Large intestine (tissue), 3 donors: ENCODE results near the gene HRAS. TPM values are rescaled to one million over a fixed set of nuclear protein-coding genes. Genes with fewer than 3 reads are reported as not detected.

Experiments used
- DNase-seq, 2 donors: peaks; one replicate each; pipeline versions ENCODE4 v3.0.0 to v3.0.0-alpha.2; 2013
- H3K27ac ChIP-seq: one replicate; pipeline ENCODE4 v1.5.1; 2013; ENCODE audit warnings: low read length
- H3K27me3 ChIP-seq: 2 replicates; pipeline ENCODE4 v1.6.1; 2013; ENCODE audit warnings: low read length; ENCODE audit not compliant: control insufficient read depth, insufficient read depth
- H3K36me3 ChIP-seq: 2 replicates; pipeline ENCODE4 v1.6.1; 2013; ENCODE audit warnings: low read length; ENCODE audit not compliant: control insufficient read depth, insufficient read depth
- H3K4me1 ChIP-seq: one replicate; pipeline ENCODE4 v1.6.1; 2013; ENCODE audit warnings: low read length; ENCODE audit not compliant: control insufficient read depth, insufficient read depth
- H3K4me3 ChIP-seq: one replicate; pipeline ENCODE4 v1.5.1; 2013; ENCODE audit warnings: low read length
- H3K9me3 ChIP-seq: one replicate; pipeline ENCODE4 v1.6.1; 2013; ENCODE audit warnings: mild to moderate bottlenecking, low read depth, low read length, moderate library complexity; ENCODE audit not compliant: control insufficient read depth
- WGBS: methylation state at CpG from one replicate; pipeline ENCODE4 v1.1.5; 2013; ENCODE audit warnings: low lambda C conversion rate; ENCODE audit not compliant: insufficient coverage; 5-methylcytosine and 5-hydroxymethylcytosine counted together
- polyA plus RNA-seq: library from polyadenylated mRNA; unstranded; fragments of 120-200 nt; gene quantifications from one replicate; pipeline ENCODE4 v1.2.1, GENCODE V29; 2013

Gene HRAS
- polyA plus RNA-seq, 1 donor, result 28.3 TPM

DNA sequence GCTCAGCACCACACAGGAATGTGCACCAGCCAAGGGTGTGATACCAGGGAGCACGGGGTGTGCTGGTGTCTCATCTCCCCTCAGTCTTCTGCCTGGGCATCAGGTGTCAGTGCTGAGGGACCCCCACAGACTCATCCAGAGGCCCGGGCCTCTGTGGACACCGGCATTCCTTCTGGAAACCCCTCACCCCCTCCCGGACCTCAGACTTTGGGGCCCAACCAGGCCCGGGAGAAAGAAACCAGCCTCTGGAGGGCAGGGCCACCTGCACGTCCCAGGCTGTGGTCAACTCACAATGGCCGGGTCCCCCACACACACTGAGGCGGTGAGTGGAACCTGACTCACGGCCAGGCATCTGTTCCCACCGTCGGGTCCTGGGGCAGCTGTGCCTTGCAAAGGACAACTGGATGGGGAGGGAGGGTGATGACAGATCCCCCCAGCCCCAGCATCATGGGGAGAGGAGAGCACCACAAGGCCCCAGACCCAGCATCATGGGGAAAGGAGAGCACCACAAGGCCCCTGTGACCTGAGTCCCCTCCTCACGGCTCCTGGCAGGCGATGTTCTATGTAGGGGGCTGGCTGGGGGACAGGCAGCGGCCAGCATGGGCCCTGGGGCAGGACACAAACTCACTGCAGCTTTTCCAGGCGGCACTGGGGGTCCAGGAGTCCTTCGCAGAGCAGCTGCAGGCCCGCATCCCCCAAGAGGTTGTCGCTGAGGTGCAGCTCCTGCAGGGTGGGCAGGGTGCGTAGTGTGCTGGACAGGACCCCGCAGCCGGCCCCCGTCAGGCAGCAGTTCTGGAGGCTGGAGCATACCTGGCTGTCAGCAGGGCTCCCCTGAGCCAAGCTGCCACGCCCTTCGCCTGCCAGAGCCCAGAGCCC lies 35.9 kb downstream of the HRAS start:
- peaks cover 4% of the 10 kb centered on the region for H3K9me3 ChIP-seq
- H3K27me3 ChIP-seq, result no peaks in the 10 kb centered on the region
- H3K36me3 ChIP-seq, result peaks cover 76% of the 10 kb centered on the region
- WGBS, result no CpG with 5 or more reads among the region's 24 CpGs
- no peak overlapping the region for H3K27ac ChIP-seq
- no peak for DNase-seq
- peaks cover 6% of the 10 kb centered on the region for H3K4me1 ChIP-seq
- no peak overlapping the region for H3K4me3 ChIP-seq

DNA sequence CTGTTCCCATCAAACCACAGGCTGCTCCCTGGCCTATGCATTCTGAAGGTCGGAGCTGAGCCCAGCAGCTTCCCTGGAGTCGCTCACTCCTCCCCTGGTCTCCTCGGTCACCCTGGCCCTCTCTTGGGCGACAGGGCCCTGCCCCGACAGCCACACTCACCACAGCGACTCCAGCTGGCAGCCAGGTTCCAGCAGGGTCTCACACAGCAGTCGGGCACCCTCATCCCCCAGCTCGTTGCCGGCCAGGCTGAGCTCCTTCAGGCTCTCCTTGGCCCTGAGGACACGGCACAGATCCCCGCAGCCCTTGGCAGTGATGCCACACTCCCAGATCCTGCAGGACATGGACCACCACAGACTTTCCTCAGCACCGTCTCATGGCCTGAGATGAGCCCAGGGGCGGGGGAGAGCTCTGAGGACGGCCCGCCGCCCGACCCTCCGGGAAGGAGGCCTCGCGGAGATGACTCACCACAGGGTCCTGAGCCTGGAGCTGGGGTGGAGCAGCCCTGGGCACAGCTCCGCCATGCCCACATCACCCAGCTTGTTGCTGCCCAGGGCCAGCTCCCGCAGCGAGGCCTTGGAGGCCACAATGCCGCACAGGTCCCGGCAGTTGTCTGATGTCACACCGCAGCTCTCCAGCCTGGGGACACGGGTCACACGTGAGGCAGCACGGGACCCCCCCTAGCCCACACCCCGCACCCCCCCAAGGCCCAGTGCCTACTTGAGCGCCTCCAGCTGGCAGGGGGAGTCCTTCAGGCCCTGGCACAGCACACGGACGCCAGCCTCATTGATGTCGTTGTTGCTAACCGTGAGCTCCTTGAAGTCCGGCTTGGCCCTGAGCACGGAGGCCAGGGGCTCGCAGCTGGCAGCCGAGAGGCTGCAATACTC lies 36.8 kb downstream of the HRAS start:
- H3K27me3 ChIP-seq, result no peaks in the 10 kb centered on the region
- DNase-seq, result no peak
- H3K4me3 ChIP-seq, result no peak overlapping the region
- H3K36me3 ChIP-seq, result peaks cover 83% of the 10 kb centered on the region
- WGBS, result no CpG with 5 or more reads among the region's 39 CpGs
- peaks cover 4% of the 10 kb centered on the region for H3K9me3 ChIP-seq
- no peak overlapping the region for H3K27ac ChIP-seq
- no peaks in the 10 kb centered on the region for H3K4me1 ChIP-seq

DNA sequence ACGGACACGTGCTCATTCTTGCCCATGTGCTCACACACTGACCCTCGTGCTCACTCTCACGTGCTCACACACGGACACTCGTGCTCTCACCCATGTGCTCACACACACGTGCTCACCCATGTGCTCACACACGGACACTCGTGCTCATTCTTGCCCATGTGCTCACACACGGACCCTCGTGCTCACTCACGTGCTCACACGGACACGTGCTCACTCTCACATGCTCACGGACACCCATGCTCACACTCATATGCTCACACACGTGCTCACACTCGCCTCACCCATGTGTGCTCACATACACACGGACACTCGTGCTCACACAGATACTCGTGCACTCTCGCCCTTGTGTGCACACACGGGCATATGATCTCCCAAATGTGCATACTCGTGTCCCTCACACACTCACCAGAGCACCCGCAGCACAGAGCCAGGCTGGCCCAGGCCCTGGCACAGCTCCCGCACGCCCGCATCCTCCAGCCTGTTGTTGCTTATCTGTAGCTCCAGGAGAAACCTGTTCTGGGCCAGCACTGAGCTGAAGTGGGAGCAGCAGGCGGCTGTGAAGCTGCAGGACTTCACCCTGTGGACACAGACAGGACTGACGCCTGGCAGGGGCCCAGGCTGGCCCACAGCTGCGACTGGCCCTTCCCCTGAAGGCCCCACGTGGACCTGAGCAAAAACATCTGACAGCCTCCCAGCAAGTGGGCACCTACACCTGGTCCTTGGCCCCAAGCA lies 37.6 kb downstream of the HRAS start:
- Histone ChIP-seq H3K9me3 (peaks cover 4% of the 10 kb centered on the region), H3K27ac (no peak overlapping the region), H3K4me1 (no peaks in the 10 kb centered on the region), H3K27me3 (no peaks in the 10 kb centered on the region), H3K4me3 (no peak overlapping the region), H3K36me3 (peaks cover 88% of the 10 kb centered on the region)
- DNase-seq, result no peak
- 100% methylated on average over 2 of the region's 31 CpGs for WGBS

DNA sequence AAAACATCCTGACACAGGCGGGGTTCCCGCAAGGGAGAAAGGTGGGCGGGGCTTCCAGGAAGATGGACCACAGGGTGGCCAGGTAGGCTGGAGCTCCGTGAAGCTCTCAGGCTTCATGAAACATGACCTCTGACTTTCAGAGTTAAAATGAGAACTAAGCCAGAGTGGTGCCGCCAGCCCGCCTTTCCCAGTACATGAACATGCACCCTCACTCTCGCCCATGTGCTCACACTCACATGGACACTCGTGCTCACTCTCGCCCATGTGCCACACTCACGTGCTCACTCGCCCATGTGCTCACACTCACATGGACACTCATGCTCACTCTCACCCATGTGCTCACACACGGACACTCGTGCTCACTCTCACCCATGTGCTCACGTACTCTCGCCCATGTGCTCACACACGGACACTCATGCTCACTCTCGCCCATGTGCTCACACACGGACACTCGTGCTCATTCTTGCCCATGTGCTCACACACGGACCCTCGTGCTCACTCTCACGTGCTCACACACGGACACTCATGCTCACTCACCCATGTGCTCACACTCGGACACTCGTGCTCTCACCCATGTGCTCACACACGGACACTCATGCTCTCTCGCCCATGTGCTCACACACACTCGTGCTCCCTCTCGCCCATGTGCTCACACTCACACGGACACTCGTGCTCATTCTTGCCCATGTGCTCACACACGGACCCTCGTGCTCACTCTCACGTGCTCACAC lies 38.4 kb downstream of the HRAS start:
- H3K27me3 ChIP-seq, result no peaks in the 10 kb centered on the region
- H3K9me3 ChIP-seq, result peaks cover 4% of the 10 kb centered on the region
- no peak overlapping the region for H3K4me3 ChIP-seq
- no peak overlapping the region for H3K27ac ChIP-seq
- DNase-seq, result no peak
- WGBS, result 78% methylated on average over 3 of the region's 34 CpGs
- H3K36me3 ChIP-seq, result peaks cover 86% of the 10 kb centered on the region
- no peaks in the 10 kb centered on the region for H3K4me1 ChIP-seq

DNA sequence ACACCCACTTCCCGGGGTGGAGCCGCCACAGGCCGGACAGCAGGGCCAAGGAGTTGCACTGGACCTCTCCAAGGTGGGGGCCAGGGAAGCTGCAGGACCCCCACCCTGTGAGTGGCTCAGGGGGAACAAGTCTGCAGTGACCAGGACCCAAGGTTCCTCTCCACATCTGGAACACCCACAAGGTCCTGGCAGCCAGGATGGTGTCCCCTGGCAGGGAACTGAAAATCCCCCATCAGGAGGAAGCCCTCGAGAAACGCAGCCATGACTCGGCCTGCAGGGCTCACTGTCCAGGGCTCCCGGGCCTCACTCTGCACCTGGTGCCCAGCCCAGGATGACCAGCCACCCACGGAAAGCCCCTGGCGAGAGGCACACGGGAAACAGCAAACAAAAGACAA lies 39.8 kb downstream of the HRAS start:
- no peaks in the 10 kb centered on the region for H3K27me3 ChIP-seq
- no CpG with 5 or more reads among the region's 10 CpGs for WGBS
- peaks cover 83% of the 10 kb centered on the region for H3K36me3 ChIP-seq

DNA sequence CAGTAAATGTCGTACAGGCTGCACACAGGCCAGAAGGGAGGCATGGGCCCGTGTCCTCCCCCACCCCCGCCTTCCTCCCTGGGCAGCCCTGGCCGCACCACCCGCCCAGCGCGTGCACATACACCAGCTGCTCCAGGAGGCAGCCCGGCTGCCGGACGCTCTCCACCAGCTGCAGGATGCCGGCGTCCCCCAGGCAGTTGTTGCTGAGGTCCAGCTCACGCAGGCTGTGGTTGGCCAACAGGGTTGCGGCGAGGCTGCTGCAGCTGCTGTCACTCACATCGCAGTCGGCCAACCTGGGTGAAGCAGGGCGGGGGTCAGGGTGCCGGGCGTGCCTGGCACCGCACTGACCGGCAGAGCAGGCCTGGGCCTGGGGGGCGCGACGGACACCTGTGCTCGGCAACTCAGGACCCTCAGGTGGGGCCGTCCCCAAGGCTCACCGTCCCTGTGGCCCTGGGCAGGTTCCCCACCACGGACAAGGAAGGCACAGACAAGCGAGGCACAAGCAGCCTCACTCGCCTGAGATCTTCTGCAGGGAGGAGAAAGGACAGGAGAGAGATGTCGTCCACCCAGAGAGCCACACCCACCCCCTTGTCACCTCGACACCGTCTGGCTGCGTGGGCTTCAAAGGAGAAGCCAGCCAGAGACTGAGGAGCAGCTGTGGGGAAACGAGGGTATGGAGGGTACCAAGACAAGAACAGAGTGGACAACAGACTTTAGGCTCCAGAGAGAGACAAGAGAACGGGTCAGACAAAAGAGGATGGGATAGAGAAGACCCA lies 40.4 kb downstream of the HRAS start:
- H3K4me3 ChIP-seq, result no peak overlapping the region
- peaks cover 4% of the 10 kb centered on the region for H3K9me3 ChIP-seq
- H3K27me3 ChIP-seq, result no peaks in the 10 kb centered on the region
- no CpG with 5 or more reads among the region's 37 CpGs for WGBS
- DNase-seq, result no peak
- H3K4me1 ChIP-seq, result no peaks in the 10 kb centered on the region
- no peak overlapping the region for H3K27ac ChIP-seq
- peaks cover 83% of the 10 kb centered on the region for H3K36me3 ChIP-seq

More for the DNA sequence above, 39.8 kb downstream of the HRAS start:
- Histone ChIP-seq H3K4me1 (no peaks in the 10 kb centered on the region), H3K9me3 (peaks cover 4% of the 10 kb centered on the region), H3K27ac (no peak overlapping the region), H3K4me3 (no peak overlapping the region)
- DNase-seq, result no peak

DNA sequence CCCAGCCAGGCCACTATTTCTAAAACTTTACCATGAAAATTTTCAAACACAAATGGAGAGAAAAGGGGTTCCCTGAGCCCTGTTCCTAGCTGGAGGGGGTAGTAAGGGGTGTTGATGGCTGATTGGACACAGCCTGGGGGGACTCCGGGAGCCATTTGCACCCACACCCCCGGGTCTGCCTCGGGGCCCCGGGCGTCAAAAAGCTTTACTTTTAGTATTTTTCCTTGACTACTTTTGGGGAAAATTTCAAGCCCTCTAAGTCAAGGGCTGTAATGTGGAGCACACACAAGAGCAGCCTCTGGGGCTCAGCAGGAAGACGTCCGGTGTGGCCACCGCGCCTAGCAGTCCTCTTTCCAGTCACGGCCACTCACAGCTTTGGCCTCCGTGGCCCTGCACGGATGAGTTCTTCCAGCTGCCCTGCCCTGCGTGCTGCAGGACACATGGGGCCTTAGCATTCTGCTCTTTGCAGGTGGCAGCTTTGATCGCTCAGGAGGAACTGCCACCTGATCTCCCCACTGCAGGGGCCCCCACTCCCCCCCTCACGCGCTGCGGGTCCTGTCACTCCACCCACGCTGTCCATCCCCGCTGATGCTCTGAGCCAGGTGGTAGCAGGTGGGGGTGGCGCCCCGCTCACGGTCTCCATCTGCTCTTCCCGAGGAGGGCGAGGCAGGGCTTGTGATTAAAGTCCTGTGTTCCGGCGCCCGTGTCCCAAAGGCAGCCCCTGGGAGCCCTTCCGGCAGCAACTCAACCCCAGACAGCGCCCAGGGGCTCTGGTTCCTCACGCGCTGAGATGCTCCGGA lies 42.7 kb downstream of the HRAS start:
- H3K27ac ChIP-seq, result no peak overlapping the region
- WGBS, result no CpG with 5 or more reads among the region's 32 CpGs
- no peaks in the 10 kb centered on the region for H3K27me3 ChIP-seq
- no peaks in the 10 kb centered on the region for H3K4me1 ChIP-seq
- peaks cover 68% of the 10 kb centered on the region for H3K36me3 ChIP-seq
- no peak overlapping the region for H3K4me3 ChIP-seq
- DNase-seq, result no peak
- H3K9me3 ChIP-seq, result peaks cover under 1% of the 10 kb centered on the region

DNA sequence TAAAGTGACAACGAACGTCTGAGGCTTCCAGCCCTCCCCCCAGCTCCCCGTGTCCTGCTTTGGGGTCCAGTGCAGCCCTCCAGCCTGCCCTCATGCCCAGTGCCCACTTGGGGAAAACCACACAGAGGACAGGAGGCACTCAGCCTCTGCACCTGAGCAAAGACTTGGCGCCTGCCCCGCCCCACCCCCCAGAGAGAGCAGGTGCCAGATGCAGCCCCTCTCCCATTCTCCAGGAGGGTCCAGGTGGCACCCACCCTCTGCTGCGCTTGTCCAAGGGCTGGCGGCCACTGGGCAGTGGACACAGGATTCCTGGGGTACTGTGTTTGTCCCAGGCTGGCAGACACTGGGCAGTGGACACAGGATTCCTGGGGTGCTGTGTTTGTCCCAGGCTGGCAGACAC lies 44.0 kb downstream of the HRAS start:
- H3K36me3 ChIP-seq, result peaks cover 60% of the 10 kb centered on the region
- H3K27ac ChIP-seq, result no peak overlapping the region
- no CpG with 5 or more reads among the region's 7 CpGs for WGBS
- DNase-seq, result no peak
- no peaks in the 10 kb centered on the region for H3K4me1 ChIP-seq
- H3K9me3 ChIP-seq, result no peaks in the 10 kb centered on the region
- H3K4me3 ChIP-seq, result no peak overlapping the region
- H3K27me3 ChIP-seq, result no peaks in the 10 kb centered on the region

DNA sequence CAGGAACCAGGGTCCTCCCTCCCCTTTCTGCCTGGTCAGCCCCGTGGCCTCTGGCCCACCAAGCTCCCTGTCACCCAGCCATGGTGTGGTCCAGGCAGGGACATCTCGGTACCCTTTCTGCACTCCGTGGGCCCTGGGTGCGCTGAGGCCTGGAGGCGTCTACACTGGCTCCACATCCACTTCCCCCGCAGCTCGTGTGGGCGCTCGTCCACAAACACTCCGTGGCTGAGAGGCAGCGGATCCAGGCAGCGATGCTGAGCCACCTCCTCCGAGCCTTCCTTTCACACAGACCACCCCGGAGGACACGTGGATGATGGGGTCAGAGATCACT lies 44.5 kb downstream of the HRAS start:
- H3K36me3 ChIP-seq, result peaks cover 58% of the 10 kb centered on the region

More for the DNA sequence above, 44.5 kb downstream of the HRAS start:
- no peak for DNase-seq
- WGBS, result no CpG with 5 or more reads among the region's 15 CpGs
- H3K27ac ChIP-seq, result no peak overlapping the region
- H3K9me3 ChIP-seq, result peaks cover 3% of the 10 kb centered on the region
- no peak overlapping the region for H3K4me3 ChIP-seq
- no peaks in the 10 kb centered on the region for H3K27me3 ChIP-seq
- H3K4me1 ChIP-seq, result no peaks in the 10 kb centered on the region
